HG02943 (cell line): ENCODE results near the gene GTF3C6.
"Not testable (repeated sequence)": the region's sequence is repeated elsewhere in the genome, so short reads cannot be mapped to it uniquely, and the experiment has no call there.

Experiments
- ATAC-seq: cut with Tn5 transposase; IDR thresholded peaks from one replicate; pipeline ENCODE4 v1.9.1; 2021; ENCODE audit warnings: mild to moderate bottlenecking, low read depth, moderate library complexity; ENCODE audit not compliant: unreplicated experiment

GTF3C6 gene

DNA sequence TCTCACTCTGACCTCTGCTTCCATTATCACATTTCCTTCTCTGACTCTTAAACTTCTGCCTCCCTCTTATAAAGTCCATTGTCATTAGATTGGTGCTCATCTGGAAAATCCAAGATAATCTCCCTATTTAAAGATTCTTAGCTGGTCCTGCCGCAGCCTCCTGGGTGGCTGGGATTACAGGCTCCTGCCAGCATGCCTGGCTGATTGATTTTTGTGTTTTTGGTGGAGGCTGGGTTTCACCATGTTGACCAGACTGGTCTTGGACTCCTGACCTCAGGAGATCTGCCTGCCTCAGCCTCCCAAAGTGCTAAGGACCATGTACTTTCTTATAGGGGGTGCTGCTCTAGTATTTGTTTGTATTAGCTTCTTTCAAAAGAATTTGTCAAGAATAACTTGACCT, 18.1 kb downstream of the GTF3C6 start:
- ATAC-seq, result no peak

DNA sequence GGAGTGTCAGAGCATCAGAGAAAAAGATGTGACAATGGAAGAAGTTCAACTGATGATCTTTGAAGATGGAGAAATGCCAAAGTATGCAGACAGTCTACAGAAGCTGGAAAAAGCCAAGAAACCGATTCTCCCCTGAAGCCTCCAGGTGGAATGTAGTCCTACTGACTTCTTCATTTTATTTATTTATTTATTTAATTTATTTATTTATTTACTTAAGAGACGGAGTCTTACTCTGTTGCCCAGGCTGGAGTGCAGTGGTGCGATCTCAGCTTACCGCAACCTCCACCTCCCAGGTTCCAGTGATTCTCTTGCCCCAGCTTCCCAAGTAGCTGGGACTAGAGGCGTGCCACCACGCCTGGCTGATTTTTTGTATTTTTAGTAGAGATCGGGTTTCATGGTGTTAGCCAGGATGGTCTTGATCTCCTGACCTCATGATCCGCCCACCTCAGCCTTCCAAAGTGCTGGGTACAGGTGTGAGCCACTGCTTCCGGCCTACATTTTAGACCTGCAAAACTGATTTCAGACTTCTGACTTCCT, 21.1 kb downstream of the GTF3C6 start:
- ATAC-seq, result no peak

DNA sequence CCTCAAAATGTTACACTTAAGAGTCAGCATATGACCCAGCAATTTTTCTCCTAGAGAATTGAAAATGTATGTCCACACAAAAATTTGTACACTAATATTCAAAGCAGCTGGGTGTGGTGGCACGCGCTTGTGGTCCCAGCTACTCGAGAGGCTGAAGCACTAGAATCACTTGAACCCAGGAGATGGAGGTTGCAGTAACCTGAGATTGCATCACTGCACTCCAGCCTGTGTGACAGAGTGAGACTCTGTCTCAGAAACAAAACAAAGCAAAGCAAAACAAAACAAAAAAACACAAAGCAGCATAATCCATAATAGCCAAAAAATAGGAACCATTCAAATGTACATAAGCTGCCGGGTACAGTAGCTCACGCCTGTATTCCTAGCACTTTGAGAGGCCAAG, 21.7 kb downstream of the GTF3C6 start:
- ATAC-seq, result no peak

DNA sequence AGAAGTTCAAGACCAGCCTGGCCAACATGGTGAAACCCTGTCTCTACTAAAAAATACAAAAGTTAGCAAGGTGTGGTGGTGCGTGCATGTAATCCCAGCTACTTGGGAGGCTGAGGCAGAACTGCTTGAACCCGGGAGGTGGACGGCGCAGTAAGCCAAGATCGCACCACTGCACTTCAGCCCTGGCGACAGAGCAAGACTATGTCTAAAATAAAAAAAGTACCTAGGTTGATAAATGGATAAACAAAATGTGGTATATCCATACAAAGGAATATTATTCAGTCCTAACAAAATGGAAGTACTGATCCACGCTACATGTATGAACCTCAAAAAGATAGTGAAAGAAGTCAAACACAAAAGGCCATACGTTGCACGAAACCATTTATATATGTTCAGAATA, 22.1 kb downstream of the GTF3C6 start:
- no peak for ATAC-seq

DNA sequence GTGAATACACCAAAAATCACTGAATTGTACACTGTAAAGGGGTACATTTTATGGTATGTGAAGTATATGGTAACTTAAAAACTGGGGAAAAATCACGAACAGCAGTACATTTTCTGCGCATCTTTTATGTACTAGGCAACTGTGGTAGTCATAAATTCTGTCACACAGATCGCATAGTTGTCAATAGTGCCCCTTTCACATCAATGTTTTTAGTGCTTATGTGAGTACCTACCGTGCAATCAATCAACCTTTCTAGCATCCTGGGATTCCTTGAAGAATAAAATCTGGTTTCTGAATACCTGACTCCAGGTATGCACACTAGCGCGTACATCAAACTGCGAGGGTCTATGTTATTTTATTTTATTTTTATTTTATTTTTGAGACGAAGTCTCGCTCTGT, 22.7 kb downstream of the GTF3C6 start:
- ATAC-seq, result peak; percentile 6

DNA sequence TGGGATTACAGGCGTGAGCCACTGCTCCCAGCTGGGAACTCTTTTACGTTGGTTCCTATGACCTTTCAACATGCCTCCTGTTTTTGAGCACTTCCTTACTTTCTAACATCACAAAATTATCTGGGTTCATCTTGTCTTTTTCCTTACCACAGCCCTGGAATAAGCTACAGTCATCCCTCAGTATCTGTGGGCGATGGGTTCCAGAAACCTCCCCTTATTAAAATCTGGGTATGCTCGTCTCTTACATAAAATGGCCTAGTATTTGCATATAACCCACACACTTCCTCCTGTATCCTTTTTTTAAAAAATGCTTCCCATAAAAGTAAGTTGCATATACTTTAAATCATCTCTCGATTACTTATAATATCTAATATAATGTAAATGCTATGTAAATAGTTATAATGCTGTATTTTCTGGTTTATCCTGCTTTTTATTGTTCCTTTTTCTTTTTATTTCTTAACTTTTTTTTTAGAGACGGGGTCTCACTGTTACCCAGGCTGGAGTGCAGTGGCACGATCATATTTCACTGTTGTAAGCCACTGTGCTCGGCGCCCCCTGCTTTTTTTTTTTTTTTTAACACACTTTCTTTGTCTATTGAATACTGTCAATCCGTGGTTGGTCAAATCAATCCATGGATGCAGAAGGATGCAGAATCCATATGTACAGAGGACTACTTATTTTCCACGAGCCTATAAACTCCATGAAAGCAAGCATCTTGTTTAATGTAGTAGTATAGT, 32.5 kb downstream of the GTF3C6 start:
- ATAC-seq, result no peak

DNA sequence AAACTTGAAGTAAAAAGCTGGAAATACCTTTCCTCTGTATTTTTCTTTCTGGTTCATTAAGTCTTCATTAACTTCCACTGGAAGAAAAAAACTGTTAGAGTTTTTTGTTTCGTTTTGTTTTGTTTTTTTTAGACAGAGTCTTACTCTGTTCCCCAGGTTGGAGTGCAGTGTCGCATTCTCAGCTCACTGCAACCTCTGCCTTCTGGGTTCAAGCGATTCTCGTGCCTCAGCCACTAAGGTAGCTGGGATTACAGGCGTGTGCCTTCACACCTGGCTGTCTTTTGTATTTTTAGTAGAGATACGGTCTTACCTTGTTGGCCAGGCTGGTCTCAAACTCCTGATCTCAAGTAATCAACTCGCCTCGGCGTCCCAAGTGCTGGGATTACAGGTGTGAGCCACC, 38.2 kb downstream of the GTF3C6 start:
- no peak for ATAC-seq

DNA sequence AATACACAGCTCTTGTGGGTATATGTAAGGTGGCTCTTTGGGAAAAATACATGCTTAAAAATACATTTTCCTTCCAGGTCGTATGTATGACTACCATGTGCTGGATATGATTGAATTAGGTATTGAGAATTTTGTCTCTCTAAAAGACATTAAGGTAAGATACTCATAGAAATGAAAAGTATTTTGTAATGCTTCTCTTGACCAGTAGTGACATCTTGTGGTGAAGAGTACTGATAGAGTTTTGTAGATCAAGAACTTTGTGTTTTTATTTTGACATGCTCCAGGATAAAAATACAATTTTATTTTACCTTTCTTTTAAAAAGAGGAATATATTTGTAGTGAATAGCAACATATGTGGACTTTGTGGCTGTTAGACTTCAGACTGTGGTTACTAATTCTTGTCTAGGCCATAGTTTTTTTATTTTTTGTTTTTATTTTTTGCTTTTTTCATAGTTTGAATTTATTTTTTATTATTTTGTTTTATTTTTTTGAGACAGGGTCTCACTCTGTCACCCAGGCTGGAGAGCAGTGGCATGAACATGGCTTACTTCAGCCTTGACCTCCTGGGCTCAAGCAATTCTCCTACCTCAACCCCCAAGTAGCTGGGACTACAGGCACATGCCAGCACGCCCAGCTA, 41.2 kb downstream of the GTF3C6 start:
- no peak for ATAC-seq

DNA sequence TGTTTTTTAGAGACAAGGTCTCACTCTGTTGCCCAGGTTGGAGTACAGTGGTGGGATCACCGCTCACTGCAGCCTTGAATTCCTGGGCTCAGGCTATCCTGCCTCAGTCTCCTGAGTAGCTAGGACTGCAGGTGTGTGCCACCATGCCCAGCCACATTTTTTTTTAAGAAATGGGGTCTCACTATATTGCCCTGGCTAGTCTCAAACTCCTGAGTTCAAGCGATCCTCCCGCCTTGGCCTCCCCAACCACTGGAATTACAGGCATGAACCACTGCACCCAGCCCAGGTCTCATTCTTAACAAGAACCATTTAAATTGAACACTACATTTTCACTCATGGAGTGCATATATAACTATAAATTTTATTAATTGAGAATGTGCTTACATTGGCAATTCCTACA, 43.8 kb downstream of the GTF3C6 start:
- no peak for ATAC-seq

DNA sequence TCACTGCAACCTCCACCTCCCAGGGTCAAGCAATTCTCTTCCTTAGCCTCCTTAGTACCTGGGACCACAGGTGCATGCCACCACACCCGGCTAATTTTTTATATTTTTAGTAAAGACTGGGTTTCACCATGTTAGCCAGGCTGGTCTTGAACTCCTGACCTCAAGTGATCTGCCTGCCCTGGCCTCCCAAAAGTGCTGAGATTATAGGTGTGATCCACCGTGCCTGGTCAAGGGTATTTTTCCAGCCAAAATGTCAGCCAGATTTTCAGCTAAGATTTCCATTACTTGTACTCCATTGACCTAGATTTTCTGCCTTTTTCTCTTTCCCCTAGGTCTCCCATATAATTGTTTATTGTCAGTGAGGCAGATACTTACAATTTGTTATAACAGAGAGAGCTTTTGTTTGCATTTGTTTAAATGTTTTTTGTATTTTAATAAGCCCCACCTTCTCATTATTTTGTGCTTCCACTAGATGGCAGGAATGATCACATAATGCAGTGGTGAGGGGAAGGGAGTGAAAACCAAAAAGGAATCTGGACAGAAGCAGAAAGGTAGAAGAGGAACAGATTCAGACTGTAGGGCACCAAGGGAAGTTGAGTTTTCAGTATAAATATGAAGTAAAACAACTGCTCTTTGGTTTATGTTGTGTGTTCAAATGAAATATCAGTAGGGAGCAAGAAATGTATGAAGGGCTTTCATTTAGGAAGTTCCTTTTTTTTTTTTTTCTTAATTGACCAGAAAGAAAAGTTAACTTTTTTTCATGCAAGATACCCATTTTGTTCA, 53.0 kb downstream of the GTF3C6 start:
- ATAC-seq, result no peak

DNA sequence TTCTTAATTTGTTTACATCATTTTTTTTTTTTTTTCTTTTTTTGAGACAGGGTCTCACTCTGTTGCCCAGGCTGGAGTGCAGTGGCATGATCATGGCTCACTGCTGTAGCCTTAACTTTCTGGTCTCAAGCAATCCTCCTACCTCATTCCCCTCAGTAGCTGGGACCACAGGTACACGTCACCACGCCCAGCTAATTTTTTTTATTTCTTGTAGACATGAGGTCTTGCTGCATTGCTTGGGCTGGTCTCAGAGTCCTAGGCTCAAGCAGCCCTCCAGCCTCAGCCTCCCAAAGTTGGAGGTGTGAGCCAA, 53.6 kb downstream of the GTF3C6 start:
- no peak for ATAC-seq

DNA sequence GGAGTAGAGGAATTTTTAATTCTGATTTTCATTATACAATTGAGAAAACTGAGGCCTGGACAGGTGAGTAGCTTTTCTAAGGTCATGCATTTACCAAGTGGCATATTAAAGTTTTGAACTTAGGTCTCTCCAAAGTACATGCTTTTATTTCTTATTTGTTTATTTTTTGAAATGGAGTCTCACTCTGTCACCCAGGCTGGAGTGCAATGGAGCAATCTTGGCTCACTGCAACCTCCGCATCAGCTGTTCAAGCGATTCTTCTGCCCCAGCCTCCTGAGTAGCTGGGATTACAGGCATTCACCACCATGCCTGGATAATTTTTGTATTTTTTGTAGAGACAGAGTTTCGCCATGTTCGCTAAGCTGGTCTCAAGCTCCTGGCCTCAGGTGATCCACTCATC, 54.0 kb downstream of the GTF3C6 start:
- ATAC-seq, result not testable (repeated sequence)

DNA sequence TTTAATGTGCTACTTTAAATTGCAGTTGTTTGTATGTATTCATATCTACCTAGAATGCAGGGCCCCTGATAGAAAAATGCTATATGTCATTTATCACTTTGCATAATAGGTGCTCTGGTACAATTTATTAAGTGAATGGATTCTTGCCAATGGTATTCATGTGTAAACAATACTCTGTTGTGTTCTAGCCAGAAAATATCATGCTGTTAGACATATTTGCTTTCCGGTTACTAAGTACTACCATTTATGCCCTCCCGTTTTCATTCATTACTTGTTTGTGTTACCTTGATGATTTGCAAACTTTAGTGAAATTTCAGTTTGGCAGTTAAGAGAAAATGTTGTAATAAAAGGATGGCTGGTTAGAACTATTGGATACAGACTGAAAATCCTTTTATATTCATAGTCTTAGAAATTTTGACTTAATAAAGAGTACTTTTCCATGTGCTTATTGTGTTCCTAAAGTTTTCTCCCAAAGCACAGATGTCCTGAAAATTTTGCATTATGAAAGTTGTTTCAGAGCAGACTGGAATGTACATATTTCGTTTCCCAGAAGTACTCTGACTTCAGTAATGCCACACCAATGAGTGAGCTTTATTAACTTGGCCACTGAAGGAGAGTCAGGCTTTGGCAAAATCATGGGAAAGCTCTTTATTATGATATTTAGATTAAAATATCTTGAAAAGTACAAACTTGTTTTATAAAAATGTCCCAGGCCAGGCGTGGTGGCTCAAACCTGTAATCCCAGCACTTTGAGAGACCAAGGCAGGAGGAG, 54.8 kb downstream of the GTF3C6 start:
- ATAC-seq, result no peak

DNA sequence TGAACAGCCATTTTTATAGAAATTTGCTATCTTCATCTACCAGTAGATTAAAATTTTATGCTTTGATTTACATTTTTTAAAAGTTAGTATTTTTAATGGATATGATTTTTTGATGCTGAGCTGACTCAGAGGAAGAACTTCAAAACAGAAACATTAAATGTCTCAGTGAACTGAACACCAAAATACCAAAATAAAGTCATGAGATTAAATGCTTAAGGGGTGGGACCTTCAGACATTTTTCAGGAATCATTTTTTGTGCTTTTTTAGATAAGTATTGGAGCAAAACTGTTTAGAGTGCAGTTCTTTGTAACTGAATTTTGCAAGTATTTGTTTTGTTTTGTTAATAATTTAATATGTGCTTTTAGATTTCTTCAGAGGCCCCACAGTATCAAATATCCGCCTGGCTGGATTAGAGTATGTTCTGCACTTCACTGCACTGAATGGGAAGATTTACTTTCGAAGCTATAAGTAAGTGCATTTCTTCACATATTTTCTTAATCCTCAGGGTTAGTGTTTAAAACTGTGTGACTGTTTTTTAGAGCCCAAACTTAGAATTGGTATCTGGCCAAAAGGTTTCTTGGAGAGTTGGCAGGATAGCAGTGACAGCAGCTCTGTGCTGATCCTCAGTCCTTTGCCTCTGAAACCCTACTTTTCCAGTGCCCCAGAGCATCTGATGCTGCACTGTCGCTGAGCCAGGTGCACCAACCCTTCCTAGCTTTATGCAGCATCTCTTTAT, 57.1 kb downstream of the GTF3C6 start:
- ATAC-seq, result no peak

DNA sequence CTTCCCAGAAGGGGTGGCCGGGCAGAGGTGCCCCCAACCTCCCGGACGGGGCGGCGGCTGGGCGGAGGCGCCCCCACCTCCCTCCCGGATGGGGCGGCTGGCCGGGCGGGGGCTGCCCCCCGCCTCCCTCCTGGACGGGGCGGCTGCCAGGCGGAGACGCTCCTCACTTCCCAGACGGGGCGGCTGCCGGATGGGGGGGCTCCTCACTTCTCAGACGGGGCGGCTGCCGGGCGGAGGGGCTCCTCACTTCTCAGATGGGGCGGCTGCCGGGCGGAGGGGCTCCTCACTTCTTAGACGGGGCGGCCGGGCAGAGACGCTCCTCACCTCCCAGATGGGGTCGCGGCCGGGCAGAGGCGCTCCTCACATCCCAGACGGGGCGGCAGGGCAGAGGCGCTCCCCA, 58.7 kb downstream of the GTF3C6 start:
- not testable (repeated sequence) for ATAC-seq
